GM18507 (cell line): Measurements from ENCODE around the gene NMBR.
"Not testable (repeated sequence)": the region's sequence is repeated elsewhere in the genome, so short reads cannot be mapped to it uniquely, and the experiment has no call there.

Source experiments
- DNase-seq: peaks from one replicate; pipeline ENCODE4 v3.0.0; 2011; ENCODE audit warnings: low read depth; ENCODE audit not compliant: insufficient read length; ENCODE audit errors: extremely low spot score
- FAIRE-seq: peaks from 2 replicates; lab custom pipeline; 2011; peaks lifted over from hg19 to GRCh38; lab: Jason Lieb, UNC

The NMBR gene

GRCh38 chr6:142146828-142147662 lies at the start of gene NMBR, which contains the start of gene VTA1:
TSS of gene NMBR (minus strand) at chr6:142147122. CDS start at chr6:142088658, 58,464 bp downstream.
TSS of gene VTA1 (plus strand) at chr6:142147263. CDS start at chr6:142147288, 25 bp downstream.
- DNase-seq (peak; percentile 83), FAIRE-seq (peak; percentile 100)

GRCh38 chr6:142195862-142196541 lies 49.1 kb upstream of the NMBR start:
- no peak for DNase-seq
- FAIRE-seq = peak; percentile 12

GRCh38 chr6:142193621-142194020 lies 46.7 kb upstream of the NMBR start:
- FAIRE-seq (no peak), DNase-seq (no peak)

GRCh38 chr6:142192343-142192742 lies 45.4 kb upstream of the NMBR start:
- DNase-seq = no peak
- no peak for FAIRE-seq

- DNase-seq (no peak), FAIRE-seq (no peak)
These were observed 42.1 kb upstream of the NMBR start for GRCh38 chr6:142189057-142189456.

GRCh38 chr6:142188341-142188740 lies 41.4 kb upstream of the NMBR start:
- FAIRE-seq, DNase-seq: not testable (repeated sequence)

- FAIRE-seq (no peak), DNase-seq (no peak)
These were observed 40.3 kb upstream of the NMBR start for GRCh38 chr6:142187209-142187608.

GRCh38 chr6:142185641-142186040 lies 38.7 kb upstream of the NMBR start:
- DNase-seq (no peak), FAIRE-seq (no peak)

GRCh38 chr6:142184307-142184706 lies 37.4 kb upstream of the NMBR start:
- no peak for DNase-seq
- no peak for FAIRE-seq

GRCh38 chr6:142183351-142183750 lies 36.4 kb upstream of the NMBR start:
- DNase-seq (no peak), FAIRE-seq (no peak)

GRCh38 chr6:142182004-142182403 lies 35.1 kb upstream of the NMBR start:
- DNase-seq = no peak
- no peak for FAIRE-seq

GRCh38 chr6:142178129-142178528 lies 31.2 kb upstream of the NMBR start:
- no peak for FAIRE-seq

GRCh38 chr6:142174703-142175102 lies 27.8 kb upstream of the NMBR start:
- no peak for FAIRE-seq
- no peak for DNase-seq

More at GRCh38 chr6:142178129-142178528, 31.2 kb upstream of the NMBR start:
- no peak for DNase-seq

- DNase-seq (no peak), FAIRE-seq (no peak)
These were observed 27.1 kb upstream of the NMBR start for GRCh38 chr6:142173980-142174379.

- no peak for FAIRE-seq
- DNase-seq = no peak
These were observed 25.8 kb upstream of the NMBR start for GRCh38 chr6:142172758-142173157.

GRCh38 chr6:142171351-142171750 lies 24.4 kb upstream of the NMBR start:
- no peak for FAIRE-seq
- DNase-seq = no peak

- FAIRE-seq (no peak), DNase-seq (no peak)
These were observed 20.6 kb upstream of the NMBR start for GRCh38 chr6:142167486-142167885.

GRCh38 chr6:142167071-142167470 lies 20.1 kb upstream of the NMBR start:
- DNase-seq (no peak), FAIRE-seq (no peak)

GRCh38 chr6:142165227-142165626 lies 18.3 kb upstream of the NMBR start:
- DNase-seq (no peak), FAIRE-seq (no peak)

- no peak for FAIRE-seq
- no peak for DNase-seq
These were observed 15.9 kb upstream of the NMBR start for GRCh38 chr6:142162780-142163179.

GRCh38 chr6:142156758-142157068 lies 9.8 kb upstream of the NMBR start:
- FAIRE-seq, DNase-seq: not testable (repeated sequence)
